ENCODE measurements around the gene ALDH1A1.

Gene ALDH1A1

DNA sequence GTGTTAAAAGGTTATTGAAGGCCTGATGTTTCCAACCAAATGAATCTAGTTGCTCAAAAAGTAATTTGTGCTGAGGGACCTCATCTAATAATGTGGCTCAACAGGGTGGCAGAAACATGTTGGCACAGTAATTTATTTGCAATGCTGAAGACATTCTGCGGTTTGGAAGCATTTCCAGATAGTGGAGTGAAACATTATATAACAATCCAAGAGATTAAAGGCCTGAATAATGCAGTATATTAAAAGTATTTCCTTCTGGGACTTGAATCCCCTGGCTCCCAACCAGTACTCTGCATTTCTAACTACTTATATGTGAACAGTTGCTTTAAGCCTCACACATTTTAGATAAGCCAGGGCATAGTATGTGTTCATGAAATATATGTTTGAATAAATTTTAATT is 25.9 kb upstream of the ALDH1A1 start:
- no peak for DNase-seq

- no peak for DNase-seq
Observed at GRCh38 chr9:72977670-72978069, 24.8 kb upstream of the ALDH1A1 start.

DNA sequence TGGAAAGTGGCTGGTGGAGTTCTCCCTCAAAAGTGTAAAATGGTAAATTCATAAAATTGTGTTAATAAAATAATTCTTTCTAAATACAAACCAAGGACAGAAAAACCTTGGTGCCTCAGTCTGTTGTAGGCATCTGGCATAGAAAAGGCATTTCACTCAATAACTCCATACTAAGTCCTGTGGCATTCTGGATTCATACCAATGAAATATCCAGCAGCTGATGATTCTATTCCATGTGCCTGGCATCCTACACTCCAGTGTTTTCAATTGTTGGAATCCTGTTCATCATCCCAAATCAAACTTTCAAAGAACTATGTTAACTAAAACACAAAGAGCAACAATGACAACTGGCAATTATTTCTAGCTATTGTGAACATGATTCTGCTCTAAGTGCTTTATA is 21.6 kb upstream of the ALDH1A1 start:
- DNase-seq, result no peak

DNA sequence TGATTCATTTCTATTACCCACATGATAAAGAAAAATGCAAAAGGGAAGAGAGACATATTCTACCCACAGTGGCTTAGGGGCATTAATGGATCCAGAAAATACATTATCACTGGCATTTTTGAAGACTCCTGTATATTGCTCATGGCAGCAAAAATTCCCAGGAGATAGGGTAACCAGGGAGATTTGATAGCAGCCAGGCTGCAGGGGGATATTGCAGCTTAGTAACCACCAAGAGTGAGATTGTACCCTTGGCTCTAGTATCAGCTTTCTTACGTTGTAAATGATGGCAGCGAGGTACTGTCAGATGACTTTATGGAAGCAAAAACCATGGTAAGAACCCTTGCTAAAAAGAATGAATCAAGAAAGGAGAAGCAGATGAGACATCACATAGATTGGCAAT is 19.8 kb upstream of the ALDH1A1 start:
- no peak for DNase-seq

DNA sequence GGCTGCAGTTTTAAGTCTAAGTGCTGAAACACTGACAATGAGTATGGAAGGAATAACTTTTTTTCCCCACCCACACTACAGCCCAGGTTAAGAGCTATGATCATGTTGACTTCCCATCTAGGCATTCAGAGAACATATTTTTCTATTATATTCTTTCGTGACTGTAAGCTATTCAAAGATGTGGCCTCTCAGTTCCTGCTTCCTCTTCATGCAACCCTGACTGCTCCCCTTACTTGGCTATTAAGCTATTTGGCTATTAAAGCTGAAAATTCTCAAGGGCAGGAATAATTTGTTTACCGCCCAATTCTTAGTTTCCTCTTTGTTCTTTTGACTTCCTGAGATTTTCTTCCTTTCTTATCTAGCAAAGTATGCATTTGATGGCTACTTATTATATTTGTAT is 18.6 kb upstream of the ALDH1A1 start:
- no peak for DNase-seq

GRCh38 chr9:72960446-72960845 is 7.6 kb upstream of the ALDH1A1 start:
- no peak for DNase-seq

DNA sequence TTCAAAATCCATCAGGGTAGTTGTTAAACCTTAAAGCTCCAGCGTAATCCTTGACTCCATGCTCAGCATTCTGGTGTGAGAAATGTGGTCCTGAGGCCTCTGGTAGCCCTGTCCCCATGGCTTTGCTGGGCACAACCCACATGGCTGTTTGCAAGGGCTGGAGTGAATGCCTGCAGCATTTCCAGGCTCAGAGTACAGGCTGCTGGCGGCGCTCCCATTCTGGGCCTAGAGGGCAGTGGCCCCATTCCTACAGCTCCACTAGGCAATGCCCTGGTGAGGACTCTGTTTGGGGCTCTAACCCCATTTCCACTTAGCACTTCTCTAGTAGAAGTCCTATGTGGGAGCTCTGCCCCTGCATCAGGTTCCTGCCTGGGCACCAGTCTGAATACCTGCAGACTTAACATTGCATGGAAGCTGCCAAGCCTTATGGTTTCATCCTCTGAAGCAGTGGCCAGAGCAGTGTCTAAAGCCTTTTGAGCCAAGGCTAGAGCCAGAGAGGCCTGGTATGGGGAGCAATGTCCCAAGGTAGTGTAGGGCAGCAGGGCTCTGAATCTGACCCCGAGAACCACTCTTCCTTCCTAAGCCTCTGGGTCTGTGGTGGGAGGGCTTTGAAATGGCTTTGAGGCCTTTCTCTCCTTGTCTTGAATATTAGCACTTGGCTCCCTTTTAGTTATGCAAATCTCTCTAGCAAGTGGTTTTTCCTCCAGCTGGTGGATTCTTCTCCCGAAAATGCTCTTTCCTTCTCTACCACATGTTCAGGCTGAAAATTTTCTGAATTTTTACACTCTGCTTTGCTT is 5.8 kb upstream of the ALDH1A1 start:
- no peak for DNase-seq

- no peak for DNase-seq
Observed at GRCh38 chr9:72955571-72955970, 2.7 kb upstream of the ALDH1A1 start.

DNA sequence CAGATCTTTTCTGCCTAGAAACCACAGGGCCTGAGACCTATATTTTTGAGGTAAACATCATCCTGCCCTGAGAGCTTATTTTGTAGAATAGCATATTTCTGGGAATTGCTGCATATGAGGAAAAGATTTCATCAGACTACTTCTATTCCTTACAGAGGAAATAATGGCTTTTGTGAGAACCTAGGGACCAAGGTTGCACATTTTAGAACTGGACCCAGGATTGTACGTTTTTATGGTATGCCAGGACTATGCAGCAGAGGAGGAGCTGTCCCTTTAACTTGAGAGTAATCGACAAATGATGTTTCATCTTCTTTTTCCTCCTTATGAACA is 2.2 kb upstream of the ALDH1A1 start:
- DNase-seq, result no peak

DNA sequence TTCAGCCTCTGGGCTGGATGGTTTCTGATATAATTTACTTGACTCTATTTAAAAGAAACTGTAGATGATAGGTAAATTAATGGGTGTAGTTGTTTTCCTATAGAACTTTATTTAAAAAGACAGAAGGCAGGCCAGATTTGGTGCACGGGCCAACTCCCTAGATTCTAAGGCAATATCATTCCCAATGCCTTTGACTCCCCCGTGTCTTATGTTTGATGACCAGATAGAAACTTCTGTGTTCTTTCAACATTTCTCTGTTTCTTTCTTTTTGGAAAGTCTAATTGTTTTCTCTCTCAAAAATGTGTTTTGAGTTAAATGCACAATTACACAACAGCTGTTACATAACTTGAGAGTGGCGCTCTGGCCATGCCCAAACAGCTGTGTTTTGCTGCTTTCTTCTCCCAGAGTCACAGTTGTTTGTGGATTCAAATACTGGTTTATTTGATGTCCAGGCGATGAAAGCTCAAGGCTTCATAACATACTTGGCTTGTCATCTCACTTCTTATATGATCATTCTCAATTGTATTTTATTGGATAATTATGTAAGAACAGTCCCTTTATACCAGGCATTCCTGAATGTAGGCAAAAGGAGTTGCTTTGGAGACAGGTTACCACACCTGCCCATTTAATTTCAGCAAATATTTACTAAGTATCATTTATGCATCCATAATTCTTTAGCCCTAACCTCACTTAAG is 1.7 kb upstream of the ALDH1A1 start:
- no peak for DNase-seq

DNA sequence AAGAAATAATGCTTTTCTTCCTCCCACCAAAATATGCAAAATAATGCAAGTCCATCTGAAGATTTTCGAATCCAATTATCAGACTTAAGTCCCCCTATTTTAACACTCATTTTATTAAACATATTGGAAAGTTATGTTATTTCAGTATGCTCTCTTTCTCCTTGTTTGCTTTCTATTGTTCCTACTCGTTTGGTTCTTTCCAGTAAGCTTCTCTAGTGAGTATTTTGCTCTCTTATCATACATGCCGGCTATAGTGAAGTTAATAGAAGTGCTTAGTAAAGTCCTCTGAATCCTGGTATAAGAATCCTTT is 517 bp downstream of the ALDH1A1 start:
- no peak for DNase-seq

GRCh38 chr9:72951520-72952380 is 1.1 kb downstream of the ALDH1A1 start:
- no peak for DNase-seq

- DNase-seq, result no peak
Observed at GRCh38 chr9:72950875-72951442, 1.9 kb downstream of the ALDH1A1 start.

DNA sequence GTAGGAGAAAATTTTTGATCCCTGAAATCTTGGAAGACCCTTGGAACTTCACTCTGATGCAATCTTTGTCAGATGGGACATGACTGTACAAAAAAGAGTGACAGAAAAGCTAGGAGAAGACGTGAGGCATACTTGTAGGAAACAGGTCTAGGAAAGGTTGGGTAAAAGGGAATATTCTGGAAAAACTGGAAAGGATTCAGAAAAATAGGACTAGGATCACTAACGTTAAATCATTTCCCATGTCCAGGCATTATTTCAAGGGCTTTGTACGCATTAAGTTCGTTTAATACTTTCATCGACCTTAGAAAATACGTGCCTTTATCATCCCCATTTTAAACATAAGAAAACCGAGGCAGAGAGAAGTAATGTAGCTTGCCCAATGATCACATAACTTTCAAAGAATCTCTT is 2.9 kb downstream of the ALDH1A1 start:
- no peak for DNase-seq

- no peak for DNase-seq
Observed at GRCh38 chr9:72949244-72949582, 3.6 kb downstream of the ALDH1A1 start.

DNA sequence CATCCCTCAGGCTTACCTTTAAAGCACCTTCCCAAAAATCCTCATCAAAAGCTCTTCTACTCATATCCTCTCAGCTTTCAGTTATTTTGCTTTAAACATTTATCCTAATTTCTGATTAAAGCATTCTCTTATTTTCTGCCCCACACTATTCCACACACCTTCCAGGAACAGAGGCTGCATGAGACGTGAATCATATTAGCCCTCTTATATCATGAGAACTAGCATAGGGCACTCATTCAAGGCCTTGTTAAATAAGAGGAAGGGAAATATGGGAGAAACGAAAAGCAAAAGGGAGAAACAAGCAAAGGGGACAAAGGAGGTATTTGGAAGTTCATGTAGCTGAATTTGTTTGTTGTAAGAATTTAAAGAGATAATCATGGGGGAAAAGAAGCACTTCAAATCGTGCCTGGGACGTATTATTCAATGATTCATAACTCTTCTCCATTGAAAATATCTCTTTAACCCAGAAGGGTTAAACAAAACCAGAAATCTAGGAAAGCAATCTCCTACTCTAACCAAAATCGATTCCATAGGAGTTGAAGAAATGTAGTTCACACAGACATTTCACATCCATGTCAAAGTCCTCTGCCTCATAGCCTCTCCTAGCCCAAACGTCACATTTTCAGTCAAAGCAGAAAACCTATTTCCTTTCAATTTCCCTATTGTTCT is 4.1 kb downstream of the ALDH1A1 start:
- DNase-seq, result no peak

DNA sequence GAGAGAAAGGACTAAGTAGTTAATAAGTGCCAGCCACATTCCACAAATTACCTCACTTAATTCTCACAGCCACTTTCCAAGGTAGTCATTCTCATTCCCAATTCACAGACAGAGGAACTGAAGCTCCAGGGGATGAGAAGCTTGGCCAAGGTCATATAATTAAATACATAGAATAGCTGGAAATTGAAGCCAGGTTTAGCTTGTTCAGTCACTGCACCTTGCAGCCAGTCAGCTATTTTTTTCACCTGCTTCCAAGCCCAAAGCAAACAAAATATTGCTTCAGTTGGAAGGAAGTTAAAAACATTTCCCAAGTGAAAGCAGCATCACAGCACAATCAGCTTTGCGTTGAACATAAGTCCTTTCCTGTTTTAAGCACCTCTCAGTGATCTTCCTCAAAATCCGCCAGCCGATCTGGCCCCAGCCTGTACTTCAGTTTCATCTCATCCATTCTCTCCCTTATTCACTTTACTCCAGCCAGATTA is 4.8 kb downstream of the ALDH1A1 start:
- no peak for DNase-seq

DNA sequence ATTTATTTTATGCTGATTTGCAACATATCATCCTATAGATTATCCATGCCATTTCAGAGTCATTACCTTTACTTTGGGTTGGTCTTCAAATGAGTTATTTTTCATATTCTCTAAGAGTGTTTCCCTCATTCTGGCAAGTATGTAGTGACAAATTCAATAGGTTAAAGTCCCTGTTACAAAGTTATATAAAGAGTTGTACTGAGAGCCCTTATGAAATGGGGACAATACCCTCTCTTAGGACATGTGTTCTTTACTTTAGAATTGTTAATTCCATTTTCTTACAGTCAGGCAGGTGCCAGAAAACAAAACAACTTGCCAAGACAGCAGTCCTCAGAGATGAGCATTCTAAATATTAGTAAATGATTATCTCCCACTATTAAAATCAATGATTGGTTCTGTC is 6.0 kb downstream of the ALDH1A1 start:
- no peak for DNase-seq

GRCh38 chr9:72946318-72946717 is 6.5 kb downstream of the ALDH1A1 start:
- DNase-seq, result no peak

- DNase-seq, result no peak
Observed at GRCh38 chr9:72945391-72945790, 7.5 kb downstream of the ALDH1A1 start.

- DNase-seq, result no peak
Observed at GRCh38 chr9:72943844-72944462, 8.9 kb downstream of the ALDH1A1 start.

GRCh38 chr9:72942451-72942850 is 10.4 kb downstream of the ALDH1A1 start:
- DNase-seq, result no peak
